HepG2 (cell line): Measurements from ENCODE around the gene MYADML2. TPM values are rescaled to one million over a fixed set of nuclear protein-coding genes. Genes with fewer than 3 reads are reported as not detected.

Experiments
- HIVEP1 ChIP-seq: sonication (generic); formaldehyde crosslinking; IDR thresholded peaks from 2 replicates; pipeline ENCODE4 v1.4.0; 2020; ENCODE audit warnings: mild to moderate bottlenecking, missing genetic modification reagents
- KLF15 ChIP-seq: sonication (generic); formaldehyde crosslinking; IDR thresholded peaks from 2 replicates; pipeline ENCODE4 v1.8.1; 2023; ENCODE audit warnings: borderline replicate concordance, mild to moderate bottlenecking, inconsistent platforms, missing genetic modification reagents, mixed read lengths
- MLLT10 ChIP-seq: sonication (generic); formaldehyde crosslinking; IDR thresholded peaks from 2 replicates; pipeline ENCODE4 v1.4.0; 2020; ENCODE audit warnings: missing genetic modification reagents
- SALL2 ChIP-seq: sonication (generic); formaldehyde crosslinking; IDR thresholded peaks from 2 replicates; pipeline ENCODE4 v1.8.1; 2023; ENCODE audit warnings: mild to moderate bottlenecking, missing genetic modification reagents, inconsistent platforms
- SNAPC2 ChIP-seq: sonication (generic); formaldehyde crosslinking; IDR thresholded peaks from 2 replicates; pipeline ENCODE4 v1.8.1; 2022; ENCODE audit warnings: mild to moderate bottlenecking, missing genetic modification reagents
- SOX13 ChIP-seq, 3 experiments: fragments of 450-650 bp in 1 of 3; sonication (generic) in 1 of 3; formaldehyde crosslinking in 1 of 3; IDR thresholded peaks in 2 of 3; conservative IDR thresholded peaks in 1 of 3; 2 replicates each; pipeline versions ENCODE4 v1.5.0 to v1.6.1; 2016 to 2020; ENCODE audit warnings: antibody characterized with exemption in 1 of 3, mild to moderate bottlenecking in 1 of 3, missing compliant biosample characterization in 1 of 3, missing genetic modification reagents in 1 of 3, moderate library complexity in 1 of 3
- ZBTB7A ChIP-seq: sonication (generic); formaldehyde crosslinking; IDR thresholded peaks from 2 replicates; pipeline ENCODE4 v1.8.0; 2022; ENCODE audit warnings: mild to moderate bottlenecking, missing genetic modification reagents
- ZFYVE20 ChIP-seq: sonication (generic); formaldehyde crosslinking; IDR thresholded peaks from 2 replicates; pipeline ENCODE4 v1.8.0; 2023; ENCODE audit warnings: low read depth, mild to moderate bottlenecking, moderate library complexity, missing genetic modification reagents, borderline replicate concordance
- ZNF264 ChIP-seq: sonication (generic); formaldehyde crosslinking; IDR thresholded peaks from 2 replicates; pipeline ENCODE4 v1.4.0; 2020; ENCODE audit warnings: missing genetic modification reagents
- polyA plus RNA-seq, 8 experiments: library from polyadenylated mRNA; depleted of rRNA in 3 of 8; stranded (reverse) in 7 of 8; unstranded in 1 of 8; fragments of >200 nt; fragmentation: Illumina TruSeq in 4 of 8; extraction: Trizol in 4 of 8; gene quantifications; 2 replicates each; pipeline versions ENCODE4 v1.2.1 to v1.2.3, GENCODE V29; 2011 to 2016; ENCODE audit warnings: low read depth in 4 of 8, missing spikeins in 1 of 8, mixed read lengths in 1 of 8; ENCODE audit not compliant: insufficient read depth in 1 of 8
- total RNA-seq, 5 experiments: library from RNA; depleted of rRNA; stranded (reverse); fragments of >200 nt; fragmentation: Illumina TruSeq; extraction: Trizol; gene quantifications; 2 replicates each; pipeline ENCODE4 v1.2.3, GENCODE V29; 2016; ENCODE audit warnings: low read depth in 1 of 5
- TF ChIP-seq, protein P1 (sequence below): sonication (generic); formaldehyde crosslinking; IDR thresholded peaks from 2 replicates; pipeline ENCODE4 v1.4.0; 2020; ENCODE audit warnings: mild to moderate bottlenecking, low read depth, missing genetic modification reagents
- TF ChIP-seq, protein P2 (sequence below): sonication (generic); formaldehyde crosslinking; IDR thresholded peaks from 2 replicates; pipeline ENCODE4 v1.4.0; 2020; ENCODE audit warnings: missing genetic modification reagents, mild to moderate bottlenecking, borderline replicate concordance
- TF ChIP-seq, protein P3 (sequence below): IDR thresholded peaks from 2 replicates; pipeline ENCODE4 v1.6.1; 2016; ENCODE audit warnings: low read depth, control low read depth
- TF ChIP-seq, protein P4 (sequence below): sonication (generic); formaldehyde crosslinking; IDR thresholded peaks from 2 replicates; pipeline ENCODE4 v1.9.0; 2021; ENCODE audit warnings: missing genetic modification reagents, mild to moderate bottlenecking, borderline replicate concordance

MYADML2 gene
- total and polyA plus RNA-seq, 2 of the 13 experiments (the other 11 are each of a cell fraction or from before 2014, with no cell fraction given): not detected

DNA sequence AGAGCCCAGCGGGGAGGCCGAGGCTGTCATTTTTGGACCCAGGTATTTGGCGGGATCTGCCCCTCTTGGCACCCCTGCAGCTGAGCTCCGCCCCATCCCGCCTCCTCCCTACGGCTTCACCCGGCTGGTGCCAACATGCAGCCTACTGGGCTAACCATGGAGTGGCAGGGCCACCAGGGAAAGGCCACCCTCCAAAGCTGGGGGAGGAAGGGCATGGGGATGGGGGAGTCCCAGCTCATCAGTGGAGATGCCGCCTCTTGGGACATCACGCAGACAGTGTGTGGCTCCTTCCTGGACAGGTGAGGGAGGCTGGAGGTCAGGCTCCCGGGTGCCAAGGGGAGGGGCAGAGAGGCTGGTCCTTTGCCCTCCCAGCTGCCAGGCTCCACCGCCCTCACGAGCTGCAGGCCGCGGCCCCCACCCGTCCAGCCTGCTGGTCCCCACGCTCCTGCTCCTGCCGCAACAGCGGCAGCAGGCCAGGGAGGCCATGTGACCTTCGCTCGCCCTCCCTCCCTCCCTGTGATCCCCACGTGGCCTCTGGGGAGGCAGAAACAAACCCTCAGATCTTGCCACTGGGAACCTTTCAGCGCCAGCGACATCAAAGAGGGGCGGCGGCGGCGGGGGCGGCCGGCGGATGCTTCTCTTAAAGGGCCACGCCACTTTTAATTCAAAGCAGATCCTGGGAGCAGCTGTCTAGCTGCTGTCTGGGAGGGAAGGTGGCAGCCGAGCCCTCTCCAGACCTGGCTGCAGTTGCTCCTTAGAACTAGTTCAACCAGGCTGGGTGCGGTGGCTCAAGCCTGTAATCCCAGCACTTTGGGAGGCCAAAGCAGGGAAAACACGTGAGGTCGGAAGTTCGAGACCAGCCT is 20.7 kb upstream of the MYADML2 start (continued):
- TF ChIP-seq SOX13 (IDR thresholded peaks at IDR 0.05) (peak; percentile 80; the same call in 1 of the 2 replicates), SOX13 (CRISPR knock-in tag; conservative IDR thresholded peaks at IDR 0.05 in 1 of 2, IDR thresholded peaks at IDR 0.05 in 1 of 2) (peak in 1 of 2 experiments; percentile 85; a peak in 2 of 4 replicates), ZFYVE20 (CRISPR knock-in tag) (no peak), SNAPC2 (CRISPR knock-in tag) (peak; percentile 12; the same call in 1 of the 2 replicates), KLF15 (CRISPR knock-in tag) (peak; percentile 86; the same call in 1 of the 2 replicates), MLLT10 (CRISPR knock-in tag) (no peak), SALL2 (CRISPR knock-in tag) (peak; percentile 93; the same call in 1 of the 2 replicates), HIVEP1 (CRISPR knock-in tag) (peak; percentile 95), ZNF264 (CRISPR knock-in tag) (peak; percentile 74; the same call in 1 of the 2 replicates), ZBTB7A (CRISPR knock-in tag) (peak; percentile 93)
- TF ChIP-seq, protein P1, sequence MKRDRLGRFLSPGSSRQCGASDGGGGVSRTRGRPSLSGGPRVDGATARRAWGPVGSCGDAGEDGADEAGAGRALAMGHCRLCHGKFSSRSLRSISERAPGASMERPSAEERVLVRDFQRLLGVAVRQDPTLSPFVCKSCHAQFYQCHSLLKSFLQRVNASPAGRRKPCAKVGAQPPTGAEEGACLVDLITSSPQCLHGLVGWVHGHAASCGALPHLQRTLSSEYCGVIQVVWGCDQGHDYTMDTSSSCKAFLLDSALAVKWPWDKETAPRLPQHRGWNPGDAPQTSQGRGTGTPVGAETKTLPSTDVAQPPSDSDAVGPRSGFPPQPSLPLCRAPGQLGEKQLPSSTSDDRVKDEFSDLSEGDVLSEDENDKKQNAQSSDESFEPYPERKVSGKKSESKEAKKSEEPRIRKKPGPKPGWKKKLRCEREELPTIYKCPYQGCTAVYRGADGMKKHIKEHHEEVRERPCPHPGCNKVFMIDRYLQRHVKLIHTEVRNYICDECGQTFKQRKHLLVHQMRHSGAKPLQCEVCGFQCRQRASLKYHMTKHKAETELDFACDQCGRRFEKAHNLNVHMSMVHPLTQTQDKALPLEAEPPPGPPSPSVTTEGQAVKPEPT (CRISPR knock-in tag): peak; percentile 81; the same call in 1 of the 2 replicates
- TF ChIP-seq, protein P2, sequence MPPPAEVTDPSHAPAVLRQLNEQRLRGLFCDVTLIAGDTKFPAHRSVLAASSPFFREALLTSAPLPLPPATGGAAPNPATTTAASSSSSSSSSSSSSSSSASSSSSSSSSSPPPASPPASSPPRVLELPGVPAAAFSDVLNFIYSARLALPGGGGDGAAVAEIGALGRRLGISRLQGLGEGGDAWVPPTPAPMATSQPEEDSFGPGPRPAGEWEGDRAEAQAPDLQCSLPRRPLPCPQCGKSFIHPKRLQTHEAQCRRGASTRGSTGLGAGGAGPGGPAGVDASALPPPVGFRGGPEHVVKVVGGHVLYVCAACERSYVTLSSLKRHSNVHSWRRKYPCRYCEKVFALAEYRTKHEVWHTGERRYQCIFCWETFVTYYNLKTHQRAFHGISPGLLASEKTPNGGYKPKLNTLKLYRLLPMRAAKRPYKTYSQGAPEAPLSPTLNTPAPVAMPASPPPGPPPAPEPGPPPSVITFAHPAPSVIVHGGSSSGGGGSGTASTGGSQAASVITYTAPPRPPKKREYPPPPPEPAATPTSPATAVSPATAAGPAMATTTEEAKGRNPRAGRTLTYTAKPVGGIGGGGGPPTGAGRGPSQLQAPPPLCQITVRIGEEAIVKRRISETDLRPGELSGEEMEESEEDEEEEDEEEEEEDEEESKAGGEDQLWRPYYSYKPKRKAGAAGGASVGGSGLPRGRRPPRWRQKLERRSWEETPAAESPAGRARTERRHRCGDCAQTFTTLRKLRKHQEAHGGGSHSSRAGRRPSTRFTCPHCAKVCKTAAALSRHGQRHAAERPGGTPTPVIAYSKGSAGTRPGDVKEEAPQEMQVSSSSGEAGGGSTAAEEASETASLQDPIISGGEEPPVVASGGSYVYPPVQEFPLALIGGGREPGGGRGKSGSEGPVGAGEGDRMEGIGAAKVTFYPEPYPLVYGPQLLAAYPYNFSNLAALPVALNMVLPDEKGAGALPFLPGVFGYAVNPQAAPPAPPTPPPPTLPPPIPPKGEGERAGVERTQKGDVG (CRISPR knock-in tag): peak; percentile 82; the same call in 1 of the 2 replicates
- TF ChIP-seq, protein P3, sequence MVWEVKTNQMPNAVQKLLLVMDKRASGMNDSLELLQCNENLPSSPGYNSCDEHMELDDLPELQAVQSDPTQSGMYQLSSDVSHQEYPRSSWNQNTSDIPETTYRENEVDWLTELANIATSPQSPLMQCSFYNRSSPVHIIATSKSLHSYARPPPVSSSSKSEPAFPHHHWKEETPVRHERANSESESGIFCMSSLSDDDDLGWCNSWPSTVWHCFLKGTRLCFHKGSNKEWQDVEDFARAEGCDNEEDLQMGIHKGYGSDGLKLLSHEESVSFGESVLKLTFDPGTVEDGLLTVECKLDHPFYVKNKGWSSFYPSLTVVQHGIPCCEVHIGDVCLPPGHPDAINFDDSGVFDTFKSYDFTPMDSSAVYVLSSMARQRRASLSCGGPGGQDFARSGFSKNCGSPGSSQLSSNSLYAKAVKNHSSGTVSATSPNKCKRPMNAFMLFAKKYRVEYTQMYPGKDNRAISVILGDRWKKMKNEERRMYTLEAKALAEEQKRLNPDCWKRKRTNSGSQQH (CRISPR knock-in tag): peak; percentile 56
- TF ChIP-seq, protein P4, sequence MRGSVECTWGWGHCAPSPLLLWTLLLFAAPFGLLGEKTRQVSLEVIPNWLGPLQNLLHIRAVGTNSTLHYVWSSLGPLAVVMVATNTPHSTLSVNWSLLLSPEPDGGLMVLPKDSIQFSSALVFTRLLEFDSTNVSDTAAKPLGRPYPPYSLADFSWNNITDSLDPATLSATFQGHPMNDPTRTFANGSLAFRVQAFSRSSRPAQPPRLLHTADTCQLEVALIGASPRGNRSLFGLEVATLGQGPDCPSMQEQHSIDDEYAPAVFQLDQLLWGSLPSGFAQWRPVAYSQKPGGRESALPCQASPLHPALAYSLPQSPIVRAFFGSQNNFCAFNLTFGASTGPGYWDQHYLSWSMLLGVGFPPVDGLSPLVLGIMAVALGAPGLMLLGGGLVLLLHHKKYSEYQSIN (CRISPR knock-in tag): no peak
